OCI-LY1 (cell line): Measurements from ENCODE around the gene CPEB4.

Experiments
- EZH2 ChIP-seq: fragments of 200-600 bp; sonication (generic), shearing (Covaris generic); IDR thresholded peaks from 2 replicates; pipeline ENCODE4 v1.8.0; 2017; ENCODE audit warnings: borderline replicate concordance, mixed run types, mild to moderate bottlenecking, antibody characterized with exemption, low read length, moderate library complexity, mixed read lengths
- TF ChIP-seq, protein P1 (sequence below): fragments of 200-600 bp; sonication (generic), shearing (Covaris generic); IDR thresholded peaks from 2 replicates; pipeline ENCODE4 v1.5.1; 2017; ENCODE audit warnings: mild to moderate bottlenecking, antibody characterized with exemption, low read length, moderate library complexity, mixed read lengths

DNA sequence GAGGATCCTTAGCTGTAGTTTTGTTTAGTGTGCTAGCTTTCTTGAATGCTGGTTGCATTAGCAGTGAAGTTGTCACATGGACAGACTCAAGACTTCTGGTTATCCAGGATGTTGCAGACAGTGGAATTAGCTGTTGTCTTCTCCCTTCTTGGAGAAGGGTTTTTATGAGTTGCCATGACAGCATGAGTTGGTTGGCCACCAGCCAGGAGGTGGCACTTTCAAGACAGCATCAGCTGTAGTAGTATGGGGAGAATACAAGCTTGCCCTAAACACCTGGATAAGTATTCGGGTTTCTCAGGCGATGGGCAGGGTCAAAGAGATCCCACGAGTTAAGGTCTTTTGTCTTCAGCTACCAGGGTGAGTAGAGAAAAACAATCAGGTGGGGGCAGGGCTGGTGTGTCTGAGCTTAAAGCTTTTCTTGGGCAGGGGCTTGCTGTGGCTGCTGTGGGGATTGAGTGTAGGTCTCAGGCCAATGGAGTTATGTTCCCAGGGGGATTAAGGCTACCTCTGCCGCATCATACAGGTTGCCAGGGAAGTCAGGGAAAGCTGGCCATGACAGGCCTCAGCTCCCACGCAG is 93.1 kb downstream of the CPEB4 start:
- TF ChIP-seq EZH2, result no peak
- TF ChIP-seq, protein P1, sequence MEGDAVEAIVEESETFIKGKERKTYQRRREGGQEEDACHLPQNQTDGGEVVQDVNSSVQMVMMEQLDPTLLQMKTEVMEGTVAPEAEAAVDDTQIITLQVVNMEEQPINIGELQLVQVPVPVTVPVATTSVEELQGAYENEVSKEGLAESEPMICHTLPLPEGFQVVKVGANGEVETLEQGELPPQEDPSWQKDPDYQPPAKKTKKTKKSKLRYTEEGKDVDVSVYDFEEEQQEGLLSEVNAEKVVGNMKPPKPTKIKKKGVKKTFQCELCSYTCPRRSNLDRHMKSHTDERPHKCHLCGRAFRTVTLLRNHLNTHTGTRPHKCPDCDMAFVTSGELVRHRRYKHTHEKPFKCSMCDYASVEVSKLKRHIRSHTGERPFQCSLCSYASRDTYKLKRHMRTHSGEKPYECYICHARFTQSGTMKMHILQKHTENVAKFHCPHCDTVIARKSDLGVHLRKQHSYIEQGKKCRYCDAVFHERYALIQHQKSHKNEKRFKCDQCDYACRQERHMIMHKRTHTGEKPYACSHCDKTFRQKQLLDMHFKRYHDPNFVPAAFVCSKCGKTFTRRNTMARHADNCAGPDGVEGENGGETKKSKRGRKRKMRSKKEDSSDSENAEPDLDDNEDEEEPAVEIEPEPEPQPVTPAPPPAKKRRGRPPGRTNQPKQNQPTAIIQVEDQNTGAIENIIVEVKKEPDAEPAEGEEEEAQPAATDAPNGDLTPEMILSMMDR, result no peak
